HepG2 (cell line): ENCODE measurements around the gene DAO. TPM values are rescaled to one million over a fixed set of nuclear protein-coding genes. Genes with fewer than 3 reads are reported as not detected.

Source experiments
- CENPT ChIP-seq: sonication (generic); formaldehyde crosslinking; IDR thresholded peaks from 2 replicates; pipeline ENCODE4 v1.8.0; 2022; ENCODE audit warnings: low read depth, mild to moderate bottlenecking, moderate library complexity, missing genetic modification reagents
- KLF11 ChIP-seq: IDR thresholded peaks from 2 replicates; pipeline ENCODE4 v1.6.1; 2016; ENCODE audit warnings: missing compliant biosample characterization
- PHB2 ChIP-seq: fragments of 450-650 bp; IDR thresholded peaks from 2 replicates; pipeline ENCODE4 v1.6.1; 2018; ENCODE audit not compliant: partially characterized antibody
- RBAK ChIP-seq: sonication (generic); formaldehyde crosslinking; IDR thresholded peaks from 2 replicates; pipeline ENCODE4 v1.5.1; 2020; ENCODE audit warnings: mild to moderate bottlenecking, missing genetic modification reagents
- RFX3 ChIP-seq: IDR thresholded peaks from 2 replicates; pipeline ENCODE4 v1.6.1; 2016; ENCODE audit warnings: missing biosample characterization, missing genetic modification reagents
- TAF15 ChIP-seq: fragments of 200-400 bp; formaldehyde crosslinking; IDR thresholded peaks from one replicate; pipeline ENCODE4 v1.6.1; 2018; ENCODE audit warnings: mild to moderate bottlenecking, low read depth, low read length; ENCODE audit not compliant: poor library complexity, severe bottlenecking
- ZNF256 ChIP-seq: sonication (generic); formaldehyde crosslinking; conservative IDR thresholded peaks from 2 replicates; pipeline ENCODE4 v1.4.0; 2020; ENCODE audit warnings: missing genetic modification reagents
- ZNF607 ChIP-seq: sonication (generic); formaldehyde crosslinking; IDR thresholded peaks from 2 replicates; pipeline ENCODE4 v1.5.1; 2020; ENCODE audit warnings: missing genetic modification reagents, mild to moderate bottlenecking, borderline replicate concordance
- polyA plus RNA-seq, 8 experiments: library from polyadenylated mRNA; depleted of rRNA in 3 of 8; stranded (reverse) in 7 of 8; unstranded in 1 of 8; fragments of >200 nt; fragmentation: Illumina TruSeq in 4 of 8; extraction: Trizol in 4 of 8; gene quantifications; 2 replicates each; pipeline versions ENCODE4 v1.2.1 to v1.2.3, GENCODE V29; 2011 to 2016; ENCODE audit warnings: low read depth in 4 of 8, missing spikeins in 1 of 8, mixed read lengths in 1 of 8; ENCODE audit not compliant: insufficient read depth in 1 of 8
- total RNA-seq, 5 experiments: library from RNA; depleted of rRNA; stranded (reverse); fragments of >200 nt; fragmentation: Illumina TruSeq; extraction: Trizol; gene quantifications; 2 replicates each; pipeline ENCODE4 v1.2.3, GENCODE V29; 2016; ENCODE audit warnings: low read depth in 1 of 5
- TF ChIP-seq, protein P1 (sequence below): sonication (generic); formaldehyde crosslinking; IDR thresholded peaks from 2 replicates; pipeline ENCODE4 v1.5.0; 2020; ENCODE audit warnings: missing genetic modification reagents
- TF ChIP-seq, protein P2 (sequence below): sonication (generic); formaldehyde crosslinking; conservative IDR thresholded peaks from 2 replicates; pipeline ENCODE4 v1.4.0; 2020; ENCODE audit warnings: missing genetic modification reagents
- TF ChIP-seq, protein P3 (sequence below): IDR thresholded peaks from 2 replicates; pipeline ENCODE4 v1.6.1; 2016; ENCODE audit warnings: low read depth, missing genetic modification reagents, missing compliant biosample characterization
- TF ChIP-seq, protein P4 (sequence below): sonication (generic); formaldehyde crosslinking; IDR thresholded peaks from 2 replicates; pipeline ENCODE4 v1.4.0; 2020; ENCODE audit warnings: mild to moderate bottlenecking, low read depth, missing genetic modification reagents

DAO gene
- total and polyA plus RNA-seq, 2 of the 13 experiments (the other 11 are each of a cell fraction or from before 2014, with no cell fraction given), result 0.34 to 0.82 TPM

DNA sequence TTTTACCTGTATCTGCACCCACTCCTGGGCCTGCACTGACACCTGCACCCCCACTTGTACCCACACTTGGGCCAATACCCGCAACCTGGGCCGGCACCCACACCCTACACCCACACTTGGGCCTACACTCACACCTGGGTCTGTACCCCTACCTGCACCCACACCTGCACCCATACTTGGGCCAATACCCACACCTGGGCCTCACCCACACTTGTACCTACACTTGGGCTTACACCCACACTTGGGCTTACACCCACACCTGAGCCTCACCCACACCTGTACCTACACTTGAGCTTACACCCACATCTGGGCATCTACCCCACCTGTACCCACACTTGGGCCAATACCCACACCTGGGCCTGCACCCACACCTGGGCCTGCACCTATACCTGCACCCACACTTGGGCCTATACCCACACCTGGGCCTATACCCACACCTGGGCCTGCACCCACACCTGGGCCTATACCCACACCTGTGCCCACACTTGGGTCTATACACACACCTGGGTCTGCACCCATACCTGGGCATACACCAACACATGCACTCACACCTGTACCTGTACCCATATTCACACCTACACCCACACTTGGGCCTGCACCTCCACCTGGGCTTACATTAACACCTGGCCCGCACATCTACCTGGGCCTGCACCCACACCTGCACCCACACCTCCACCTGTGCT is 39.2 kb downstream of the DAO start (continued):
- TF ChIP-seq, protein P1, sequence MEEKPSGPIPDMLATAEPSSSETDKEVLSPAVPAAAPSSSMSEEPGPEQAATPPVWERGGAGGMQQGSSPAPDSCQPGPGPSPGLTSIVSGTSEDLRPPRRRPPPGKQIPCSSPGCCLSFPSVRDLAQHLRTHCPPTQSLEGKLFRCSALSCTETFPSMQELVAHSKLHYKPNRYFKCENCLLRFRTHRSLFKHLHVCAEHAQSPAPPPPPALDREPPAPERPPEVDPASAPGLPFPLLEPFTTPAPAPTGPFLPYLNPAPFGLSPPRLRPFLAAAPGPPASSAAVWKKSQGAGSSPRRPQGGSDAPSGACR (CRISPR knock-in tag), result no peak
- TF ChIP-seq PHB2, result no peak
- TF ChIP-seq ZNF256 (CRISPR knock-in tag), result no peak
- no peak for TF ChIP-seq RBAK
- TF ChIP-seq CENPT (CRISPR knock-in tag), result no peak
- no peak for TF ChIP-seq ZNF607
- TF ChIP-seq, protein P2, sequence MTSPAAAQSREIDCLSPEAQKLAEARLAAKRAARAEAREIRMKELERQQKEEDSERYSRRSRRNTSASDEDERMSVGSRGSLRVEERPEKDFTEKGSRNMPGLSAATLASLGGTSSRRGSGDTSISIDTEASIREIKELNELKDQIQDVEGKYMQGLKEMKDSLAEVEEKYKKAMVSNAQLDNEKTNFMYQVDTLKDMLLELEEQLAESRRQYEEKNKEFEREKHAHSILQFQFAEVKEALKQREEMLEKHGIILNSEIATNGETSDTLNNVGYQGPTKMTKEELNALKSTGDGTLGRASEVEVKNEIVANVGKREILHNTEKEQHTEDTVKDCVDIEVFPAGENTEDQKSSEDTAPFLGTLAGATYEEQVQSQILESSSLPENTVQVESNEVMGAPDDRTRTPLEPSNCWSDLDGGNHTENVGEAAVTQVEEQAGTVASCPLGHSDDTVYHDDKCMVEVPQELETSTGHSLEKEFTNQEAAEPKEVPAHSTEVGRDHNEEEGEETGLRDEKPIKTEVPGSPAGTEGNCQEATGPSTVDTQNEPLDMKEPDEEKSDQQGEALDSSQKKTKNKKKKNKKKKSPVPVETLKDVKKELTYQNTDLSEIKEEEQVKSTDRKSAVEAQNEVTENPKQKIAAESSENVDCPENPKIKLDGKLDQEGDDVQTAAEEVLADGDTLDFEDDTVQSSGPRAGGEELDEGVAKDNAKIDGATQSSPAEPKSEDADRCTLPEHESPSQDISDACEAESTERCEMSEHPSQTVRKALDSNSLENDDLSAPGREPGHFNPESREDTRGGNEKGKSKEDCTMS (CRISPR knock-in tag), result no peak
- TF ChIP-seq, protein P3, sequence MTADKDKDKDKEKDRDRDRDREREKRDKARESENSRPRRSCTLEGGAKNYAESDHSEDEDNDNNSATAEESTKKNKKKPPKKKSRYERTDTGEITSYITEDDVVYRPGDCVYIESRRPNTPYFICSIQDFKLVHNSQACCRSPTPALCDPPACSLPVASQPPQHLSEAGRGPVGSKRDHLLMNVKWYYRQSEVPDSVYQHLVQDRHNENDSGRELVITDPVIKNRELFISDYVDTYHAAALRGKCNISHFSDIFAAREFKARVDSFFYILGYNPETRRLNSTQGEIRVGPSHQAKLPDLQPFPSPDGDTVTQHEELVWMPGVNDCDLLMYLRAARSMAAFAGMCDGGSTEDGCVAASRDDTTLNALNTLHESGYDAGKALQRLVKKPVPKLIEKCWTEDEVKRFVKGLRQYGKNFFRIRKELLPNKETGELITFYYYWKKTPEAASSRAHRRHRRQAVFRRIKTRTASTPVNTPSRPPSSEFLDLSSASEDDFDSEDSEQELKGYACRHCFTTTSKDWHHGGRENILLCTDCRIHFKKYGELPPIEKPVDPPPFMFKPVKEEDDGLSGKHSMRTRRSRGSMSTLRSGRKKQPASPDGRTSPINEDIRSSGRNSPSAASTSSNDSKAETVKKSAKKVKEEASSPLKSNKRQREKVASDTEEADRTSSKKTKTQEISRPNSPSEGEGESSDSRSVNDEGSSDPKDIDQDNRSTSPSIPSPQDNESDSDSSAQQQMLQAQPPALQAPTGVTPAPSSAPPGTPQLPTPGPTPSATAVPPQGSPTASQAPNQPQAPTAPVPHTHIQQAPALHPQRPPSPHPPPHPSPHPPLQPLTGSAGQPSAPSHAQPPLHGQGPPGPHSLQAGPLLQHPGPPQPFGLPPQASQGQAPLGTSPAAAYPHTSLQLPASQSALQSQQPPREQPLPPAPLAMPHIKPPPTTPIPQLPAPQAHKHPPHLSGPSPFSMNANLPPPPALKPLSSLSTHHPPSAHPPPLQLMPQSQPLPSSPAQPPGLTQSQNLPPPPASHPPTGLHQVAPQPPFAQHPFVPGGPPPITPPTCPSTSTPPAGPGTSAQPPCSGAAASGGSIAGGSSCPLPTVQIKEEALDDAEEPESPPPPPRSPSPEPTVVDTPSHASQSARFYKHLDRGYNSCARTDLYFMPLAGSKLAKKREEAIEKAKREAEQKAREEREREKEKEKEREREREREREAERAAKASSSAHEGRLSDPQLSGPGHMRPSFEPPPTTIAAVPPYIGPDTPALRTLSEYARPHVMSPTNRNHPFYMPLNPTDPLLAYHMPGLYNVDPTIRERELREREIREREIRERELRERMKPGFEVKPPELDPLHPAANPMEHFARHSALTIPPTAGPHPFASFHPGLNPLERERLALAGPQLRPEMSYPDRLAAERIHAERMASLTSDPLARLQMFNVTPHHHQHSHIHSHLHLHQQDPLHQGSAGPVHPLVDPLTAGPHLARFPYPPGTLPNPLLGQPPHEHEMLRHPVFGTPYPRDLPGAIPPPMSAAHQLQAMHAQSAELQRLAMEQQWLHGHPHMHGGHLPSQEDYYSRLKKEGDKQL (CRISPR knock-in tag), result no peak
- TF ChIP-seq TAF15, result no peak
- TF ChIP-seq, protein P4, sequence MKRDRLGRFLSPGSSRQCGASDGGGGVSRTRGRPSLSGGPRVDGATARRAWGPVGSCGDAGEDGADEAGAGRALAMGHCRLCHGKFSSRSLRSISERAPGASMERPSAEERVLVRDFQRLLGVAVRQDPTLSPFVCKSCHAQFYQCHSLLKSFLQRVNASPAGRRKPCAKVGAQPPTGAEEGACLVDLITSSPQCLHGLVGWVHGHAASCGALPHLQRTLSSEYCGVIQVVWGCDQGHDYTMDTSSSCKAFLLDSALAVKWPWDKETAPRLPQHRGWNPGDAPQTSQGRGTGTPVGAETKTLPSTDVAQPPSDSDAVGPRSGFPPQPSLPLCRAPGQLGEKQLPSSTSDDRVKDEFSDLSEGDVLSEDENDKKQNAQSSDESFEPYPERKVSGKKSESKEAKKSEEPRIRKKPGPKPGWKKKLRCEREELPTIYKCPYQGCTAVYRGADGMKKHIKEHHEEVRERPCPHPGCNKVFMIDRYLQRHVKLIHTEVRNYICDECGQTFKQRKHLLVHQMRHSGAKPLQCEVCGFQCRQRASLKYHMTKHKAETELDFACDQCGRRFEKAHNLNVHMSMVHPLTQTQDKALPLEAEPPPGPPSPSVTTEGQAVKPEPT, result no peak
- no peak for TF ChIP-seq RFX3 (CRISPR knock-in tag)
- TF ChIP-seq KLF11, result no peak
